ENCODE data around the gene EBF3.

Gene EBF3

GRCh38 chr10:129958629-129959543 is 5.2 kb downstream of the EBF3 start:
- no peak for DNase-seq

- DNase-seq = no peak
These were observed 5.9 kb downstream of the EBF3 start for GRCh38 chr10:129958148-129958628.

- no peak for DNase-seq
These were observed 7.0 kb downstream of the EBF3 start for GRCh38 chr10:129956876-129957673.

DNA sequence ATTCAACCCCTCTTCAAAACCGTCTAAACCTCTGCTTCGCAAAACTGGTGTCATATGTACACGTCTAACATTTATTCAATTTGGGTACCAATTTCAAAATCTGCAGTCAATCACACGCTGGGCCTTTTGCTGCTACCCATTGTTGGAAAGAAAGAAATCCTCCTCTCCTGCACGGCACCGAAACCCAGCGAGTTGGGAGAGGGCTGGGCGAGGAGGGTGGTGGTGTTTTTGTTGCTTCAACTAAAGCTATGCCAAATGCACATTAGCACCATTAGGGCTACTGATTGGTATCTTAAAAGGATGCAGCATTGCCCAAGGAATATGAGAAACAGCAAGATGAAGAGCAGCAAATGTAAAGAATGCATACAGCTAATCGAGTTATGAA is 7.8 kb downstream of the EBF3 start:
- no peak for DNase-seq

GRCh38 chr10:129955601-129956285 is 8.3 kb downstream of the EBF3 start:
- DNase-seq = no peak

DNA sequence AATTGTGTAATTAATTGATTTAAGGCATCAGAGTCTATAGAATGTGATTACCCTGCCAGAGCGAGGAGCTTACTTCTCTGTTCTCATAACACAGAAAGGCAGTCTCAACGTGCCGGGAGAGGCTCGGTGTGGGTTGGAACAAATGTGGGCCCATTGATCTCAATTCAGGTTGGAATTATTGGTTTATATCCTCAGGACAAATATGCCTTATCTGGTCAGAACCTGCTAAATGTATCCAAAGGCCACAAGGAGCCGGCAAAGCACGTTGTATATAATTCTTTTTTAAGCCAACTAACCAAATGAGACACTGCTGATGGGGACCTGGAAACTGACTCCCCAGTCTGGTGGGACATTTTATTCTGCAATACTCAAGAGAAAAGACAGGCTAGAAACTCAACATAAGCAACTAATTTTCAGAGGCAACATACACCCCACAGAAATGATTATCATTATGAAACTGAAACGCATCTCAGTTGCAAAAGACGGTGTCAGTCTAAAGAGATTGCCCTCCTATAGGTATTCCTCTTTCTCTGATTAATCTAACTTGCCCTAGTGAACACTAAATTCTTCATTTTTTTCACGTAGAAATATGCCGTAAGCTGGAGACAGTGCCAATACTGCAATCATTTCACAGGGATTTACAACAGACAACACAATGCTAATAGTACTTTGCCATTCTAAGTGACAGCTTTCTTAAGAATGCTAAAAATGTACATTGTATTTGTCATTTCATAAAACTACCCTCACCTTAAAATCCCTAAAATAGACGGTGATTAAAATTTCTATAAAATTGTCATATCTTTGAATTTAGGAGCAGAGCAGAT is 9.4 kb downstream of the EBF3 start:
- DNase-seq = no peak

- DNase-seq = no peak
These were observed 10.7 kb downstream of the EBF3 start for GRCh38 chr10:129953119-129954051.

GRCh38 chr10:129952378-129953118 is 11.5 kb downstream of the EBF3 start:
- DNase-seq = no peak

- no peak for DNase-seq
These were observed 12.2 kb downstream of the EBF3 start for GRCh38 chr10:129951970-129952265.

DNA sequence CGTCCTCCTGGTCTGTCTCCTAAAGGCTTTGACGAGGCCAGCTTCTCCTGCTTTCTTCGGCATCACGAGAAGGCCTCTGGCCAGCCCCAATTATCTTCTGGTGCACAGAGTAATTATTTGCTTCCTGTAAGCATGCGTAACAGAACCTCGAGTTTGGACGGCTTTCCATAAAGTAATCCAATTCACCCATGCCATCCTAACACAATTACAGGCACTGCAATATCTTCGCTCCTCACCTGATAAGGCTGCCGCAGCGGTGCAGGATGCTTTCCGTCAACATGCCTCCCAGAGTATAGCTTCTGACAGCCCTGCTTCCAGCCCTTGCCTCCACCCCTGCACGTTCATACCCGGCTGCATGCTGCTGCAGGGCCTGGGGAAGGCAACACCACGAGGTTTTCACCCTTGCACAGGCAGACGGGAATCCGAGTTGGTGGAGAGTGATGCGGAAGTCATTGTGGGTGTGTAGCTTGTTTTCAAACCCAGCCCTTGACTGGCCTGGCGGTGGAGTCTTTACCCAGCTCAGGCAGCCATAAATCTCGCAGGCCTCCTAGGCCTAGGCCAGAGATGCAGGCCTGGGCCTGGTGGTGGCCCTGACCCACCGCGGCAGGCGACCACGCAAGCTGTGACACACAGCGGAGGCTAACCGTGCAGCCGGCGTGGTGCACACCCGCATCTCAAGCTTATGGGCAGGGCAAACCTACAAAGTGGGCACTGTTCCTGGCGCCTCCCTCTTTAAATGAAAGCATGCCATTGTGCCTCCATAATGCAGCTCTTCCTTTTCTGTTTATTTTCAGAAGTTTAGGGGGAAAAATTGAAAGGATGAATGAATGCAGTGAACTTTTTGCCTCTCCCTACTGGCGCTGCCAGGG is 12.7 kb downstream of the EBF3 start:
- DNase-seq = no peak

DNA sequence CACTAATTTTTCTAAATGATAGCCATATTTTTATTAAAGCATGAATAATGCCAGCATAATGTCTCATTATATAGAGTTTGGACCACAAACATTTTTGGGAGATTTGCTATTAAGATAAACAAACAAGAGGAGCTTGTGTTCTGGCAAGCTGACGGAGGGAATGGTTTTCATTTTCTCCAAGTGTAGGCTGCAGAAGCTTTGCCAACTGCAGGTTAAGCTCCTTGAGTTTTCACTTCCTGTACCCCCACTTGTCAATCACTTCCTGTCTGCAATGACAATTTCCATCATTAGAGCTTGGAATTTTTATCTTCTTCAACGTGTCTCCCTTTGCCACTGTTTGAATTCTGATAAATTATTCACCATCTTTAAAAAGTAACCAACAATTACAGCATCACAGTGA is 13.4 kb downstream of the EBF3 start:
- DNase-seq = no peak

- no peak for DNase-seq
These were observed 14.2 kb downstream of the EBF3 start for GRCh38 chr10:129949891-129950291.

GRCh38 chr10:129949411-129949810 is 14.7 kb downstream of the EBF3 start:
- no peak for DNase-seq

DNA sequence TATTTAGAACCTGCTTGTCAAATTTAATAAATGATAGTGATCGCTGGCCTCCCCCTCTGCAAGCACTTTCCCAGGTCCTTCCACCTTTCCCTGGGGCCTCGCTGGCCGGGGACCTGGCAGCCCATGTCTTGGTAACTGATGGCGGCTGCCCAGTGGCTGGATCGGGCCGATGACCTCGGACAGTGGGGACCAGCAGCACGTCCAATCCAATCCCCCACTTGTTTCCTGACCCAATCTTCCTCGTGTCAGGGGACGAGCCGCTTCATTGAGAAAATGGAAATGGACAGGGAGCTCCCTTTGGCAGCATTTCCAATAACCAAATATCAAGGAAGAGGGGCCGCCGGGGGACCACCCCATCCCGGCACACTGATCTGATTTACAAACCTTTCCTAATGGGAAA is 17.2 kb downstream of the EBF3 start:
- no peak for DNase-seq

- DNase-seq = no peak
These were observed 17.9 kb downstream of the EBF3 start for GRCh38 chr10:129945941-129946760.

DNA sequence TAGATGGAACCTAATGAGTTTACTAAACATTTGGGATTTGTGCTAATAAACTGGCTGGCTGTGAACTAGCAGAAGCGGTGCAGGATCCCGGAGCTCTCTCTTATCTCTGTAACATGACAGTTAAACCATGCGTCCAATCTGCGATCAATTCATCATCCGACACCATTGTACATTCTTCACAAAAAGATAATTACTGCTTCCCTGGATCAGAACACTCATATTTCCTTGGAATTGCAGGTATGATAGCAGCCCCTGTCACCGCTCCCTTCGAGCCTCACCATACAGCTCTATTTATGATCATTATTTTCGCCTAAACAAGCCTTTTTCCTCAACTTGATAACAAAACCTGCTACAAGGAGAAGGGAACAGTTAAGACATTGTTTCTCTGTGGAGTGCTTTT is 18.5 kb downstream of the EBF3 start:
- DNase-seq = no peak

- no peak for DNase-seq
These were observed 19.0 kb downstream of the EBF3 start for GRCh38 chr10:129945064-129945463.

GRCh38 chr10:129944456-129944855 is 19.6 kb downstream of the EBF3 start:
- DNase-seq = no peak
